ENCODE data around the gene ITPR2.
A peak's percentile ranks its signal among the peaks of the same experiment; 100 is the strongest.
"Not testable (repeated sequence)": the region's sequence is repeated elsewhere in the genome, so short reads cannot be mapped to it uniquely, and the experiment has no call there.

ITPR2 gene

GRCh38 chr12:26744042-26744626 lies 88.9 kb downstream of the ITPR2 start:
- Mint-ChIP-seq H3K27me3 (no peaks in the 10 kb centered on the region), H3K9me3 (no peaks in the 10 kb centered on the region), H3K36me3 (ENCODE audit: insufficient read depth) (no peaks in the 10 kb centered on the region), H3K27ac (no peak overlapping the region), H3K4me3 (no peak overlapping the region), H3K4me1 (ENCODE audit: low read depth in 2 of 2) (peaks cover 21 to 41% of the 10 kb centered on the region in 2 donors)
- DNase-seq: no peak
- no peak for ATAC-seq (replicated peaks)

- ATAC-seq (replicated peaks) (no peak), DNase-seq (no peak)
- Mint-ChIP-seq H3K4me1 (ENCODE audit: low read depth in 2 of 2) (peaks cover 8 to 23% of the 10 kb centered on the region in 2 donors), H3K27ac (no peak overlapping the region), H3K36me3 (ENCODE audit: insufficient read depth) (no peaks in the 10 kb centered on the region), H3K9me3 (no peaks in the 10 kb centered on the region), H3K4me3 (no peak overlapping the region), H3K27me3 (no peaks in the 10 kb centered on the region)
Observed at GRCh38 chr12:26741584-26742227, 91.3 kb downstream of the ITPR2 start.

GRCh38 chr12:26740991-26741390 lies 92.0 kb downstream of the ITPR2 start:
- Mint-ChIP-seq H3K4me1 (ENCODE audit: low read depth in 2 of 2) (peaks cover 6 to 17% of the 10 kb centered on the region in 2 donors), H3K27ac (no peak overlapping the region), H3K4me3 (no peak overlapping the region), H3K9me3 (no peaks in the 10 kb centered on the region), H3K36me3 (ENCODE audit: insufficient read depth) (no peaks in the 10 kb centered on the region), H3K27me3 (no peaks in the 10 kb centered on the region)
- no peak for DNase-seq
- no peak for ATAC-seq (replicated peaks)

GRCh38 chr12:26740348-26740747 lies 92.6 kb downstream of the ITPR2 start:
- Mint-ChIP-seq H3K27ac (no peak overlapping the region), H3K4me3 (no peak overlapping the region), H3K9me3 (no peaks in the 10 kb centered on the region), H3K27me3 (no peaks in the 10 kb centered on the region), H3K36me3 (ENCODE audit: insufficient read depth) (no peaks in the 10 kb centered on the region), H3K4me1 (ENCODE audit: low read depth in 2 of 2) (peaks cover 10 to 20% of the 10 kb centered on the region in 2 donors)
- DNase-seq (no peak), ATAC-seq (replicated peaks) (no peak)

- DNase-seq (no peak), ATAC-seq (replicated peaks) (no peak)
- H3K27me3 Mint-ChIP-seq: no peaks in the 10 kb centered on the region
- no peaks in the 10 kb centered on the region for H3K36me3 Mint-ChIP-seq (ENCODE audit: insufficient read depth)
- no peaks in the 10 kb centered on the region for H3K9me3 Mint-ChIP-seq
- H3K4me3 Mint-ChIP-seq: no peak overlapping the region
- no peak overlapping the region for H3K27ac Mint-ChIP-seq
- H3K4me1 Mint-ChIP-seq (ENCODE audit: low read depth in 2 of 2): peaks cover 19 to 25% of the 10 kb centered on the region in 2 donors
Observed at GRCh38 chr12:26737487-26738030, 95.4 kb downstream of the ITPR2 start.

- Mint-ChIP-seq H3K4me3 (no peak overlapping the region), H3K4me1 (ENCODE audit: low read depth in 2 of 2) (peaks cover 20 to 27% of the 10 kb centered on the region in 2 donors), H3K36me3 (ENCODE audit: insufficient read depth) (no peaks in the 10 kb centered on the region), H3K27ac (no peak overlapping the region), H3K9me3 (no peaks in the 10 kb centered on the region), H3K27me3 (no peaks in the 10 kb centered on the region)
- DNase-seq (no peak), ATAC-seq (replicated peaks) (no peak)
Observed at GRCh38 chr12:26736563-26737486, 96.2 kb downstream of the ITPR2 start.

- H3K4me1 Mint-ChIP-seq (ENCODE audit: low read depth in 2 of 2): peaks cover 21 to 32% of the 10 kb centered on the region in 2 donors
- no peaks in the 10 kb centered on the region for H3K9me3 Mint-ChIP-seq
- H3K27ac Mint-ChIP-seq: peak overlapping the region in 1 of 2 donors; percentile 26
- DNase-seq: no peak
- no peak for ATAC-seq (replicated peaks)
- no peaks in the 10 kb centered on the region for H3K27me3 Mint-ChIP-seq
- no peaks in the 10 kb centered on the region for H3K36me3 Mint-ChIP-seq (ENCODE audit: insufficient read depth)
- H3K4me3 Mint-ChIP-seq: no peak overlapping the region
Observed at GRCh38 chr12:26735249-26735639, 97.8 kb downstream of the ITPR2 start.

- no peaks in the 10 kb centered on the region for H3K36me3 Mint-ChIP-seq (ENCODE audit: insufficient read depth)
- no peaks in the 10 kb centered on the region for H3K9me3 Mint-ChIP-seq
- H3K4me1 Mint-ChIP-seq (ENCODE audit: low read depth in 2 of 2): peaks cover 22 to 35% of the 10 kb centered on the region in 2 donors
- no peak for ATAC-seq (replicated peaks)
- no peak overlapping the region for H3K4me3 Mint-ChIP-seq
- H3K27me3 Mint-ChIP-seq: no peaks in the 10 kb centered on the region
- H3K27ac Mint-ChIP-seq: peak overlapping the region in 1 of 2 donors; percentile 32
- no peak for DNase-seq
Observed at GRCh38 chr12:26734510-26735248, 98.3 kb downstream of the ITPR2 start.

GRCh38 chr12:26732005-26732908 lies 100.7 kb downstream of the ITPR2 start:
- DNase-seq (no peak), ATAC-seq (replicated peaks) (peak; percentile 40)
- Mint-ChIP-seq H3K9me3 (no peaks in the 10 kb centered on the region), H3K36me3 (ENCODE audit: insufficient read depth) (no peaks in the 10 kb centered on the region), H3K4me1 (ENCODE audit: low read depth in 2 of 2) (peaks cover 31 to 54% of the 10 kb centered on the region in 2 donors), H3K27me3 (no peaks in the 10 kb centered on the region), H3K27ac (no peak overlapping the region), H3K4me3 (no peak overlapping the region)

GRCh38 chr12:26730481-26731350 lies 102.3 kb downstream of the ITPR2 start:
- H3K4me3 Mint-ChIP-seq: no peak overlapping the region
- H3K27ac Mint-ChIP-seq: peak overlapping the region in 1 of 2 donors; percentile 53
- DNase-seq: no peak
- no peaks in the 10 kb centered on the region for H3K9me3 Mint-ChIP-seq
- H3K36me3 Mint-ChIP-seq (ENCODE audit: insufficient read depth): no peaks in the 10 kb centered on the region
- H3K4me1 Mint-ChIP-seq (ENCODE audit: low read depth in 2 of 2): peaks cover 29 to 56% of the 10 kb centered on the region in 2 donors
- ATAC-seq (replicated peaks): no peak
- no peaks in the 10 kb centered on the region for H3K27me3 Mint-ChIP-seq

- H3K9me3 Mint-ChIP-seq; H3K27me3 Mint-ChIP-seq; ATAC-seq (replicated peaks); H3K36me3 Mint-ChIP-seq (ENCODE audit: insufficient read depth); DNase-seq; H3K4me3 Mint-ChIP-seq: not testable (repeated sequence)
- peak overlapping the region in 1 of 2 donors; percentile 5 for H3K27ac Mint-ChIP-seq
- peaks cover 23 to 52% of the 10 kb centered on the region in 2 donors for H3K4me1 Mint-ChIP-seq (ENCODE audit: low read depth in 2 of 2)
Observed at GRCh38 chr12:26729137-26729671, 103.8 kb downstream of the ITPR2 start.
